Mesenchymal stem cell (in vitro differentiated cells and primary cell): ENCODE results near the gene RINL.
"Not testable (repeated sequence)": the region's sequence is repeated elsewhere in the genome, so short reads cannot be mapped to it uniquely, and the experiment has no call there.

Source experiments
- DNase-seq: peaks from one replicate; pipeline ENCODE4 v3.0.0-alpha.2; 2013
- H2AFZ ChIP-seq: one replicate; pipeline ENCODE4 v1.6.1; 2013; ENCODE audit warnings: low read depth, mild to moderate bottlenecking, control low read depth, inconsistent platforms, low read length, moderate library complexity
- H2AK5ac ChIP-seq: 2 replicates; pipeline ENCODE4 v1.6.1; 2013; ENCODE audit warnings: low read length, moderate library complexity, mild to moderate bottlenecking, inconsistent platforms; ENCODE audit not compliant: severe bottlenecking
- H2BK120ac ChIP-seq: one replicate; pipeline ENCODE4 v1.6.1; 2013; ENCODE audit warnings: low read depth, mild to moderate bottlenecking, inconsistent platforms, low read length, moderate library complexity
- H2BK12ac ChIP-seq, 2 experiments: one replicate each; pipeline ENCODE4 v1.6.1; 2013; ENCODE audit warnings: inconsistent platforms in 2 of 2, low read length in 2 of 2, mild to moderate bottlenecking in 2 of 2, moderate library complexity in 2 of 2, control low read depth in 1 of 2
- H2BK15ac ChIP-seq: one replicate; pipeline ENCODE4 v1.6.1; 2013; ENCODE audit warnings: mild to moderate bottlenecking, low read depth, inconsistent platforms; ENCODE audit not compliant: poor library complexity, severe bottlenecking
- H2BK5ac ChIP-seq: 2 replicates; pipeline ENCODE4 v1.6.1; 2013; ENCODE audit warnings: low read depth, mild to moderate bottlenecking, low read length, control low read depth, inconsistent platforms; ENCODE audit not compliant: poor library complexity, severe bottlenecking
- H3K14ac ChIP-seq, 2 experiments: one replicate each; pipeline ENCODE4 v1.6.1; 2013; ENCODE audit warnings: inconsistent platforms in 2 of 2, low read length in 2 of 2, control low read depth in 1 of 2, mild to moderate bottlenecking in 1 of 2, moderate library complexity in 1 of 2
- H3K18ac ChIP-seq, 2 experiments: one replicate each; pipeline ENCODE4 v1.6.1; 2013; ENCODE audit warnings: inconsistent platforms in 2 of 2, low read length in 2 of 2, control low read depth in 1 of 2, low read depth in 1 of 2, mild to moderate bottlenecking in 1 of 2
- H3K23ac ChIP-seq, 2 experiments: one replicate each; pipeline ENCODE4 v1.6.1; 2013; ENCODE audit warnings: inconsistent platforms in 2 of 2, low read length in 2 of 2, mild to moderate bottlenecking in 2 of 2, moderate library complexity in 2 of 2, control low read depth in 1 of 2
- H3K27ac ChIP-seq: 2 replicates; pipeline ENCODE4 v1.5.1; 2013; ENCODE audit warnings: mild to moderate bottlenecking, moderate library complexity, low read length, control low read depth, inconsistent platforms; ENCODE audit not compliant: poor library complexity, severe bottlenecking
- H3K27me3 ChIP-seq, 2 experiments: 2 replicates each; pipeline versions ENCODE4 v1.6.1 to v1.7.0; 2013; ENCODE audit warnings: low read length in 2 of 2, mild to moderate bottlenecking in 2 of 2, moderate library complexity in 2 of 2, control low read depth in 1 of 2, inconsistent platforms in 1 of 2; ENCODE audit not compliant: control insufficient read depth in 1 of 2, insufficient read depth in 1 of 2
- H3K36me3 ChIP-seq, 2 experiments: 2 replicates each; pipeline versions ENCODE4 v1.6.1 to v1.7.0; 2013; ENCODE audit warnings: low read length in 2 of 2, control low read depth in 1 of 2, inconsistent platforms in 1 of 2, low read depth in 1 of 2, mild to moderate bottlenecking in 1 of 2; ENCODE audit not compliant: insufficient read depth in 2 of 2, control insufficient read depth in 1 of 2
- H3K4ac ChIP-seq, 2 experiments: one replicate each; pipeline ENCODE4 v1.6.1; 2013; ENCODE audit warnings: inconsistent platforms in 2 of 2, low read length in 2 of 2, mild to moderate bottlenecking in 2 of 2, moderate library complexity in 2 of 2, control low read depth in 1 of 2, low read depth in 1 of 2
- H3K4me1 ChIP-seq: 2 replicates; pipeline ENCODE4 v1.6.1; 2013; ENCODE audit warnings: low read depth, low read length, control low read depth; ENCODE audit not compliant: control insufficient read depth, insufficient read depth
- H3K4me2 ChIP-seq: 2 replicates; pipeline ENCODE4 v1.6.1; 2013; ENCODE audit warnings: low read length, mild to moderate bottlenecking, inconsistent platforms; ENCODE audit not compliant: poor library complexity, severe bottlenecking
- H3K4me3 ChIP-seq, 2 experiments: 2 replicates each; pipeline versions ENCODE4 v1.5.1 to v1.7.0; 2013; ENCODE audit warnings: low read length in 2 of 2, mild to moderate bottlenecking in 2 of 2, control low read depth in 1 of 2, low read depth in 1 of 2; ENCODE audit not compliant: insufficient read depth in 1 of 2
- H3K79me1 ChIP-seq: replicated peaks from 2 replicates; pipeline ENCODE4 v1.6.1; 2013; ENCODE audit warnings: mild to moderate bottlenecking, control low read depth, low read length, inconsistent platforms; ENCODE audit not compliant: poor library complexity, severe bottlenecking
- H3K9ac ChIP-seq: 2 replicates; pipeline ENCODE4 v1.7.0; 2013; ENCODE audit warnings: mild to moderate bottlenecking, low read length, moderate library complexity
- H3K9me3 ChIP-seq: 2 replicates; pipeline ENCODE4 v1.7.0; 2013; ENCODE audit warnings: mild to moderate bottlenecking, low read length; ENCODE audit not compliant: control insufficient read depth
- H4K8ac ChIP-seq: one replicate; pipeline ENCODE4 v1.6.1; 2013; ENCODE audit warnings: inconsistent platforms, mild to moderate bottlenecking, low read length, moderate library complexity
- H4K91ac ChIP-seq: one replicate; pipeline ENCODE4 v1.6.1; 2013; ENCODE audit warnings: mild to moderate bottlenecking, low read length, inconsistent platforms
- WGBS: methylation state at CpG from one replicate; pipeline ENCODE4 v1.1.7; 2013; ENCODE audit warnings: mixed read lengths; 5-methylcytosine and 5-hydroxymethylcytosine counted together

Gene RINL

GRCh38 chr19:38856813-38857212 is 21.3 kb downstream of the RINL start:
- Histone ChIP-seq H3K4me3 (no peak overlapping the region), H2BK5ac (no peak overlapping the region), H3K4me2 (no peak overlapping the region), H3K27ac (no peak overlapping the region), H2BK15ac (no peak overlapping the region), H3K4ac (no peak overlapping the region), H3K4me1 (peaks cover 7% of the 10 kb centered on the region), H2AFZ (no peak overlapping the region), H3K9ac (no peak overlapping the region), H3K9me3 (no peaks in the 10 kb centered on the region), H3K18ac (no peak overlapping the region), H3K27me3 (no peaks in the 10 kb centered on the region), H3K36me3 (no peaks in the 10 kb centered on the region), H2BK120ac (no peak overlapping the region), H4K91ac (no peak overlapping the region), H4K8ac (no peak overlapping the region), H3K23ac (no peak overlapping the region), H2BK12ac (no peak overlapping the region), H3K14ac (no peak overlapping the region), H3K79me1 (peaks cover 1% of the 10 kb centered on the region), H2AK5ac (no peak overlapping the region)
- DNase-seq, result no peak
- 96% methylated on average over 3 of the region's 3 CpGs for WGBS

- not testable (repeated sequence) for H3K9me3 ChIP-seq, H3K27me3 ChIP-seq, H3K36me3 ChIP-seq, H3K4me2 ChIP-seq, H2AK5ac ChIP-seq, H3K4me3 ChIP-seq, H2AFZ ChIP-seq, H2BK120ac ChIP-seq, H3K4ac ChIP-seq, H2BK5ac ChIP-seq, H4K91ac ChIP-seq, H4K8ac ChIP-seq, H3K23ac ChIP-seq, H3K9ac ChIP-seq, H3K14ac ChIP-seq, H2BK12ac ChIP-seq, H3K79me1 ChIP-seq, H3K18ac ChIP-seq, H3K27ac ChIP-seq, DNase-seq, H2BK15ac ChIP-seq
- WGBS, result 99% methylated on average over 20 of the region's 37 CpGs
- H3K4me1 ChIP-seq, result peaks cover 15% of the 10 kb centered on the region
These were observed 22.3 kb downstream of the RINL start for GRCh38 chr19:38855751-38856150.

GRCh38 chr19:38854961-38855360 is 23.1 kb downstream of the RINL start:
- H3K79me1 ChIP-seq, H3K23ac ChIP-seq, H4K8ac ChIP-seq, H2BK5ac ChIP-seq, H3K36me3 ChIP-seq, H3K14ac ChIP-seq, H4K91ac ChIP-seq, H2BK120ac ChIP-seq, H3K9me3 ChIP-seq, DNase-seq, H3K18ac ChIP-seq, H2BK15ac ChIP-seq, H2AK5ac ChIP-seq, H3K4me2 ChIP-seq, H3K9ac ChIP-seq, H3K27me3 ChIP-seq, H3K27ac ChIP-seq, H3K4ac ChIP-seq, H2AFZ ChIP-seq, H2BK12ac ChIP-seq, H3K4me3 ChIP-seq: not testable (repeated sequence)
- 27% methylated on average over 1 of the region's 3 CpGs for WGBS
- H3K4me1 ChIP-seq, result peaks cover 15% of the 10 kb centered on the region

GRCh38 chr19:38853214-38853613 is 24.9 kb downstream of the RINL start:
- Histone ChIP-seq H3K9me3 (no peaks in the 10 kb centered on the region), H3K27ac (peak overlapping the region; percentile 97), H3K36me3 (peaks cover 0 to 7% of the 10 kb centered on the region in 2 experiments), H2BK15ac (peak overlapping the region; percentile 57), H3K27me3 (no peaks in the 10 kb centered on the region), H3K4ac (no peak overlapping the region), H4K91ac (no peak overlapping the region), H4K8ac (peak overlapping the region; percentile 22), H3K79me1 (peaks cover 1% of the 10 kb centered on the region), H2BK12ac (peak overlapping the region in 1 of 2 experiments; percentile 96), H2AFZ (peak overlapping the region; percentile 95), H3K23ac (no peak overlapping the region), H3K4me1 (peaks cover 18% of the 10 kb centered on the region), H3K18ac (no peak overlapping the region), H2BK120ac (no peak overlapping the region), H3K4me2 (peak overlapping the region; percentile 60), H3K9ac (peak overlapping the region; percentile 91), H2AK5ac (peak overlapping the region; percentile 20), H3K14ac (no peak overlapping the region), H2BK5ac (no peak overlapping the region), H3K4me3 (peak overlapping the region in 1 of 2 experiments; percentile 90)
- no peak for DNase-seq
- WGBS, result 92% methylated on average over 15 of the region's 17 CpGs
